GM21447 (cell line): ENCODE results near the gene UBASH3B.
"Not testable (repeated sequence)": the region's sequence is repeated elsewhere in the genome, so short reads cannot be mapped to it uniquely, and the experiment has no call there.

Experiments used
- ATAC-seq: cut with Tn5 transposase; IDR thresholded peaks from one replicate; pipeline ENCODE4 v1.9.1; 2021; ENCODE audit not compliant: unreplicated experiment

The UBASH3B gene

GRCh38 chr11:122655527-122656072 is at the start of gene UBASH3B:
UBASH3B (plus strand) TSS chr11:122655722; CDS start chr11:122656050, 328 bp downstream.
- peak; percentile 73 for ATAC-seq

GRCh38 chr11:122607162-122607561 is 48.4 kb upstream of the UBASH3B start:
- ATAC-seq = not testable (repeated sequence)

- ATAC-seq = no peak
Observed at GRCh38 chr11:122612123-122612824, 43.2 kb upstream of the UBASH3B start.

- ATAC-seq = no peak
Observed at GRCh38 chr11:122616718-122617117, 38.8 kb upstream of the UBASH3B start.

GRCh38 chr11:122617297-122617696 is 38.2 kb upstream of the UBASH3B start:
- ATAC-seq = no peak

- ATAC-seq = no peak
Observed at GRCh38 chr11:122617926-122618325, 37.6 kb upstream of the UBASH3B start.

GRCh38 chr11:122618927-122619326 is 36.6 kb upstream of the UBASH3B start:
- no peak for ATAC-seq

GRCh38 chr11:122619757-122620156 is 35.8 kb upstream of the UBASH3B start:
- ATAC-seq = no peak

- not testable (repeated sequence) for ATAC-seq
Observed at GRCh38 chr11:122625501-122625900, 30.0 kb upstream of the UBASH3B start.

- ATAC-seq = no peak
Observed at GRCh38 chr11:122625976-122626665, 29.4 kb upstream of the UBASH3B start.

- no peak for ATAC-seq
Observed at GRCh38 chr11:122627745-122628144, 27.8 kb upstream of the UBASH3B start.

GRCh38 chr11:122628810-122629555 is 26.5 kb upstream of the UBASH3B start:
- no peak for ATAC-seq

- ATAC-seq = no peak
Observed at GRCh38 chr11:122632181-122632824, 23.2 kb upstream of the UBASH3B start.

- no peak for ATAC-seq
Observed at GRCh38 chr11:122633219-122633829, 22.2 kb upstream of the UBASH3B start.

GRCh38 chr11:122634501-122634900 is 21.0 kb upstream of the UBASH3B start:
- ATAC-seq = no peak

- ATAC-seq = no peak
Observed at GRCh38 chr11:122637541-122637940, 18.0 kb upstream of the UBASH3B start.

GRCh38 chr11:122642472-122642922 is 13.0 kb upstream of the UBASH3B start:
- no peak for ATAC-seq

GRCh38 chr11:122642971-122643370 is 12.6 kb upstream of the UBASH3B start:
- ATAC-seq = no peak

- no peak for ATAC-seq
Observed at GRCh38 chr11:122645847-122646246, 9.7 kb upstream of the UBASH3B start.

- no peak for ATAC-seq
Observed at GRCh38 chr11:122646549-122647340, 8.8 kb upstream of the UBASH3B start.
